ENCODE measurements around the gene SLC25A21. TPM values are rescaled to one million over a fixed set of nuclear protein-coding genes. Genes with fewer than 3 reads are reported as not detected.

Gene SLC25A21
- total and polyA plus RNA-seq, 10 of the 15 experiments (the other 5 are each of a cell fraction or from before 2014, with no cell fraction given): 0.06 to 0.72 (median 0.17) TPM; not detected in 3

DNA sequence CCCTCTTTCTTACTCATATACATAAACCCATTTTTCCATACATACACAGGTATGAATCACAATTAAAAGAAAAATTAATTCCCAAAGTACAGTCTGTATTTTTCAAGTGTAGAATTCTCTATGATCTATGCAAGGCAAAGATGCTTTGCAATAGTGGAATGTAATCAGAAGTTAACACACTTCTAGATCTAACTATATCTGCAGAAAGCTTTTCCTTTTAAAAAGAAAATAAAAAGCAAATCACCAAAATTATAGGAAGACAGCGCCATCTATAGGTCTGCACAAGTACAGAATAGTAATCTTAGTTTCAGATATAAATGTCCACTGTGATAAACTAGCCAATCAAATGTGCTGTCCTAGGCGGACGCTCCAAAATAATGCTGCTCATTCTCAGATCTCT, 22.0 kb downstream of the SLC25A21 start:
- no peaks in the 10 kb centered on the region for H3K4me1 ChIP-seq (ENCODE audit: control insufficient read depth, insufficient read depth, low read length)
- H3K36me3 ChIP-seq (ENCODE audit: control insufficient read depth in 2 of 2, insufficient read depth in 2 of 2, low read length in 1 of 2): no peaks in the 10 kb centered on the region
- H3K9ac ChIP-seq (ENCODE audit: control insufficient read depth, insufficient read depth, low read length): no peak overlapping the region
- no peaks in the 10 kb centered on the region for H3K27me3 ChIP-seq (replicated peaks in 1 of 2; ENCODE audit: control insufficient read depth in 2 of 2, insufficient read depth in 2 of 2, low read length in 1 of 2)
- POLR2A ChIA-PET: no interaction called here
- no peak overlapping the region for H3K27ac ChIP-seq (ENCODE audit: control insufficient read depth, insufficient read depth)
- BruUV-seq (replicated peaks): no TSS peak
- H2AFZ ChIP-seq (ENCODE audit: control insufficient read depth, low read depth, low read length): no peak overlapping the region
- WGBS (ENCODE audit: insufficient coverage, insufficient replicate concordance, low lambda C conversion rate, missing lambda C conversion rate): 0% methylated on average over 3 of the region's 3 CpGs
- no peak overlapping the region for H3K4me2 ChIP-seq (ENCODE audit: control insufficient read depth, insufficient read depth)
- CTCF ChIA-PET: interaction anchor here (0.6 to 2.9 kb wide), 19 partner anchors 9 to 1127 kb away, joined by 3 to 44 read pairs (median 4); partner anchors contain the start of gene SLC25A21
- RAD21 ChIA-PET (ENCODE audit: unreplicated experiment): interaction anchor here (1.0 to 1.2 kb wide), 3 partner anchors 209 to 1267 kb away, joined by 3 to 6 read pairs (median 3); no protein-coding TSS in a partner anchor
- SMC1A ChIA-PET (ENCODE audit: uncharacterized antibody, unreplicated experiment): interaction anchor here (0.6 to 2.6 kb wide), 5 partner anchors 10 to 1080 kb away, joined by 3 to 11 read pairs (median 5); no protein-coding TSS in a partner anchor
- H3K9me3 ChIP-seq (replicated peaks; ENCODE audit: control insufficient read depth, insufficient read depth, low read length): no peaks in the 10 kb centered on the region; the same call in 2 of the 3 replicates
- TF ChIP-seq RAD21 (IDR thresholded peaks at IDR 0.05; ENCODE audit: insufficient read depth, low read depth, low read length): peak; percentile 49
- TF ChIP-seq ATF7 (IDR thresholded peaks at IDR 0.05; ENCODE audit: low read depth): no peak
- peak; percentile 32 to 45 (median 41); a peak in 4 of 6 replicates for TF ChIP-seq CTCF (IDR thresholded peaks at IDR 0.05 in 2 of 3, conservative IDR thresholded peaks at IDR 0.05 in 1 of 3; ENCODE audit: control insufficient read depth in 2 of 3, extremely low read depth in 1 of 3, insufficient read depth in 1 of 3, low read depth in 3 of 3, low read length in 3 of 3)
- in situ Hi-C loops (cut with MboI) (loop anchor here (10.0 kb wide), 1 partner anchor 596 kb away; no protein-coding TSS in a partner anchor), intact Hi-C loops (cut with micrococcal nuclease; ENCODE audit: unreplicated experiment) (no loop called here)
- DNase-seq (ENCODE audit: low read depth, low spot score): no peak
- H3K4me3 ChIP-seq: no peak overlapping the region
- no peak for FAIRE-seq
- no peaks in the 10 kb centered on the region for H3K79me2 ChIP-seq (ENCODE audit: control insufficient read depth, insufficient read depth, low read length)
- no peaks in the 10 kb centered on the region for H4K20me1 ChIP-seq (ENCODE audit: control insufficient read depth, insufficient read depth)
- peak; percentile 57 for ATAC-seq

DNA sequence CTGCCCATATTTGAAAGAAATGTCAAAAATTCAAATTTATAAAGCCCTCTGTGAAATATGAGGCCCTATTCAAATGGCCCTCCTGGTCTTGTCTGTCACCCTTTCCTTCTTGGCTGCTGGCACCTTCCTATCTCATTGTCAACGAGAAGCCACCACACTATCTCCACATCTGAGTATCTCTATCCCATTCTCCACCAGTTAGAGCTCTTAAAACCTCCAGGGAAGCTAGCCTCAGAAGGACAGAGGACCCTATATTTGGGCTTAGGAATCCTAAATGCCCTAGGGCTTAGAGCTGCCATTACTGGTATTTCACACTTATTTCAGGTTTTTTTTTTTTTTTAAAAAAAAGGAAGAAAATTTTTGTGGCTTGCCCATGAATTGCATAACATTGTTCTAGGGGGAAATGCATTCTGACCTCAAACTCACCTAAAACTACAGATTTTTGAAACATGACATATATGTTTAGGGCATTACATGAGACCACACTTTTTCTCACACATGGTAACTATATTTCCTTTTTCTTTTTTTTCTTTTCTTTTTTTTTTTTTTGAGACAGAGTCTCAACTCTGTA, 25.0 kb downstream of the SLC25A21 start:
- H4K20me1 ChIP-seq (ENCODE audit: control insufficient read depth, insufficient read depth): no peaks in the 10 kb centered on the region
- ChIA-PET POLR2A (no interaction called here), SMC1A (ENCODE audit: uncharacterized antibody, unreplicated experiment) (no interaction called here), RAD21 (ENCODE audit: unreplicated experiment) (no interaction called here), CTCF (interaction anchor here (0.6 kb wide), 2 partner anchors 9 to 949 kb away, joined by 3 read pairs; no protein-coding TSS in a partner anchor)
- no peaks in the 10 kb centered on the region for H3K36me3 ChIP-seq (ENCODE audit: control insufficient read depth in 2 of 2, insufficient read depth in 2 of 2, low read length in 1 of 2)
- no peak overlapping the region for H3K27ac ChIP-seq (ENCODE audit: control insufficient read depth, insufficient read depth)
- no peak for ATAC-seq
- no peak overlapping the region for H3K9ac ChIP-seq (ENCODE audit: control insufficient read depth, insufficient read depth, low read length)
- 0% methylated on average over 1 of the region's 1 CpG for WGBS (ENCODE audit: insufficient coverage, insufficient replicate concordance, low lambda C conversion rate, missing lambda C conversion rate)
- H3K4me2 ChIP-seq (ENCODE audit: control insufficient read depth, insufficient read depth): no peak overlapping the region
- BruUV-seq (replicated peaks): no TSS peak
- intact Hi-C loops (cut with micrococcal nuclease; ENCODE audit: unreplicated experiment): loop anchor here (5.0 kb wide), 1 partner anchor 595 kb away; no protein-coding TSS in a partner anchor
- no peak for DNase-seq (ENCODE audit: low read depth, low spot score)
- no peaks in the 10 kb centered on the region for H3K9me3 ChIP-seq (replicated peaks; ENCODE audit: control insufficient read depth, insufficient read depth, low read length)
- no peaks in the 10 kb centered on the region for H3K79me2 ChIP-seq (ENCODE audit: control insufficient read depth, insufficient read depth, low read length)
- no peaks in the 10 kb centered on the region for H3K4me1 ChIP-seq (ENCODE audit: control insufficient read depth, insufficient read depth, low read length)
- no peaks in the 10 kb centered on the region for H3K27me3 ChIP-seq (replicated peaks in 1 of 2; ENCODE audit: control insufficient read depth in 2 of 2, insufficient read depth in 2 of 2, low read length in 1 of 2)
- no peak overlapping the region for H2AFZ ChIP-seq (ENCODE audit: control insufficient read depth, low read depth, low read length)
- H3K4me3 ChIP-seq: no peak overlapping the region
- no peak for FAIRE-seq
- in situ Hi-C loops (cut with MboI): loop anchor here (10.0 kb wide), 1 partner anchor 493 kb away; no protein-coding TSS in a partner anchor
- no peak for TF ChIP-seq CHD4 (IDR thresholded peaks at IDR 0.05)
- TF ChIP-seq, protein P1, sequence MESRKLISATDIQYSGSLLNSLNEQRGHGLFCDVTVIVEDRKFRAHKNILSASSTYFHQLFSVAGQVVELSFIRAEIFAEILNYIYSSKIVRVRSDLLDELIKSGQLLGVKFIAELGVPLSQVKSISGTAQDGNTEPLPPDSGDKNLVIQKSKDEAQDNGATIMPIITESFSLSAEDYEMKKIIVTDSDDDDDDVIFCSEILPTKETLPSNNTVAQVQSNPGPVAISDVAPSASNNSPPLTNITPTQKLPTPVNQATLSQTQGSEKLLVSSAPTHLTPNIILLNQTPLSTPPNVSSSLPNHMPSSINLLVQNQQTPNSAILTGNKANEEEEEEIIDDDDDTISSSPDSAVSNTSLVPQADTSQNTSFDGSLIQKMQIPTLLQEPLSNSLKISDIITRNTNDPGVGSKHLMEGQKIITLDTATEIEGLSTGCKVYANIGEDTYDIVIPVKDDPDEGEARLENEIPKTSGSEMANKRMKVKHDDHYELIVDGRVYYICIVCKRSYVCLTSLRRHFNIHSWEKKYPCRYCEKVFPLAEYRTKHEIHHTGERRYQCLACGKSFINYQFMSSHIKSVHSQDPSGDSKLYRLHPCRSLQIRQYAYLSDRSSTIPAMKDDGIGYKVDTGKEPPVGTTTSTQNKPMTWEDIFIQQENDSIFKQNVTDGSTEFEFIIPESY (IDR thresholded peaks at IDR 0.05): no peak
- TF ChIP-seq LARP7 (IDR thresholded peaks at IDR 0.05): no peak
- no peak for TF ChIP-seq EGR1 (IDR thresholded peaks at IDR 0.05; ENCODE audit: borderline replicate concordance in 1 of 2, low read depth in 2 of 2, low read length in 2 of 2)
- no peak for TF ChIP-seq FOXK2 (IDR thresholded peaks at IDR 0.05)
- no peak for TF ChIP-seq ASH2L (IDR thresholded peaks at IDR 0.05; ENCODE audit: borderline replicate concordance, low read depth)
- no peak for TF ChIP-seq ZNF24 (IDR thresholded peaks at IDR 0.05)

Measured in GM12878 (cell line).